NCI-H1092 (cell line): ENCODE data around the gene PDCD1LG2.
"Not testable (repeated sequence)": the region's sequence is repeated elsewhere in the genome, so short reads cannot be mapped to it uniquely, and the experiment has no call there.

Experiments
- DNase-seq: peaks from one replicate; lab custom pipeline; 2025; lab: John Stamatoyannopoulos, UW

Gene PDCD1LG2

DNA sequence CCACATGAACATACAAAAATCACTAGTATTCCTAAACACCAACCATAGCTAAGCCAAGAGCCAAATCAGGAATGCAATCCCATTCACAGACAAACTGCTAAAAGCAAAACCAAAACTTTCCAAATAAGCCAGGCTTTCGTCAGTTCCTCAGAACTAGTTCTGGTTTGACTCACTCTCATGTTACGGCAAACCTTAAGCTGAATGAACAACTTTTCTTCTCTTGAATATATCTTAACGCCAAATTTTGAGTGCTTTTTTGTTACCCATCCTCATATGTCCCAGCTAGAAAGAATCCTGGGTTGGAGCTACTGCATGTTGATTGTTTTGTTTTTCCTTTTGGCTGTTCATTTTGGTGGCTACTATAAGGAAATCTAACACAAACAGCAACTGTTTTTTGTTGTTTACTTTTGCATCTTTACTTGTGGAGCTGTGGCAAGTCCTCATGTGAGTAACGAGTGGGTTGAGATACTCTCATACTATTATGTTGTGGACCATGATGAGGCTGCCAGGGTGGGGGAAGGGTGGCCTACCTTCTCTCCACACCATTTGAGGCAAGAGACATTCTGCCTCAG is at the start of gene PDCD1LG2:
TSS of gene PDCD1LG2 (plus strand) at position 172 of the 572 bp plus-strand sequence. CDS start 12,016 bp downstream, outside the sequence.
- no peak for DNase-seq

DNA sequence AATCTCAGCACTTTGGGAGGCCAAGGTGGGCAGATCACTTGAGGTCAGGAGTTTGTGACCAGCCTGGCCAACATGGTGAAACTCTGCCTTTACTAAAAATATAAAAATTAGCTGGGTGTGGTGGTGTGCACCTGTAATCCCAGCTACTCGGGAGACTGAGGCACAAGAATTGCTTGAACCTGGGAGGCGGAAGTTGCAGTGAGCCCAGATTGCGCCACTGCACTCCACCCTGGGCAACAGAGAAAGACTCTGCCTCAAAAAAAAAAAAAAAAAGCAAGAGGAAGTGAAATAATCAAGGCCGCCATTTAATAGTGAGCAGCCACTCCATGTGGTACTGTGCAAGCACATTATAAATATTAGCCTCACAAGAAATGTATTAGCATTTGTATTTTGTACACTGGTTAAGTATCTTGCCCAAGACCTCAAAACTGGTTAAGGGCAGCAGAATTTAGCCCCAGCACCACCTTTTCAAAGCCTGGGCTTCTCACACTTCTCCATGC is 45.5 kb upstream of the PDCD1LG2 start:
- not testable (repeated sequence) for DNase-seq

DNA sequence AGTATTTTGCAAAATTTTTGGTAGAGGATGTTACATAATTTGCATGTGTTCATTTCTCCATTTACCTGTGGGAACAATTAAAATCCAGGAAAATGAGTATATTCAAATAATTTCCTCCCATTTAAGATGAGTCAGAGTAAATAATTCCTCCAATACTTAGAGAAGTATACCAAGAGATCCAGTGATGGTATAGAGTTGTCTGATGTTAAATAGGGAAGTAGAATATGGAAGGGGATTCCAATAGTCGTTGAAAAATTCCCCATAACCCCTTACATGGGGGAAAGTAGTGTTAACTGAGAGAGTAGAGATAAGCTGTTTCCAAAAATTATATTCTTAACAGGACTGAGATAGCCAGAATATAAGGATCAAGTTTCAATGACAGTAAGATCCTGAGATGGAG is 44.3 kb upstream of the PDCD1LG2 start:
- no peak for DNase-seq

DNA sequence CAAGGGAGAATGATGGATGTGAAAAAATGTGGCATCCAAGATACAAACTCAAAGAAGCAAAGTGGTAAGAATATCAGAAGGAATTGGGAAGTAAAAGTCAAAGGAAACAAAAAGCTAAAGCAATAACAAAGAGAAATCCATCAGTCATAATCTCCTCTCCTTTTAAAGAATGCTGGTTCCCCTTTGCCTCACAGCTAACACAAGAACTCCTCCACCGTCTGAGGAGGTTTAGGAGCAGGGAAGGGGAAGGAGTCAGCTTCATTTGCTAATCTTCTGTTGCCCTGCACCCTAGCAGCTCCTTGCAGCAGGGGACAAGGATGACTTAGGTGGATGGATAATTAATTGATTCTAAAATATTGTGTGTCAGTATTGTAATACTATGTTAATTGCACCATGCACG is 43.6 kb upstream of the PDCD1LG2 start:
- no peak for DNase-seq

DNA sequence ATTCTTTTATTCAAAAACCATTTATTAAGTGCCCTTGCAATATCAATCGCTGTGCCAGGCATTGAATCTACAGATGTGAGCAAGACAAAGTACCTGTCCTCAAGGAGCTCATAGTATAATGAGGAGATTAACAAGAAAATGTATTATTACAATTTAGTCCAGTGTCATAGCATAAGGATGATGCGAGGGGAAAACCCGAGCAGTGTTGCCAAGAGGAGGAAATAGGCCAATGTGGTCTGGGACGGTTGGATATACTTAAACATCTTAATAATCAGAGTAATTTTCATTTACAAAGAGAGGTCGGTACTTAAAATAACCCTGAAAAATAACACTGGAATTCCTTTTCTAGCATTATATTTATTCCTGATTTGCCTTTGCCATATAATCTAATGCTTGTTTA is 41.5 kb upstream of the PDCD1LG2 start:
- no peak for DNase-seq

DNA sequence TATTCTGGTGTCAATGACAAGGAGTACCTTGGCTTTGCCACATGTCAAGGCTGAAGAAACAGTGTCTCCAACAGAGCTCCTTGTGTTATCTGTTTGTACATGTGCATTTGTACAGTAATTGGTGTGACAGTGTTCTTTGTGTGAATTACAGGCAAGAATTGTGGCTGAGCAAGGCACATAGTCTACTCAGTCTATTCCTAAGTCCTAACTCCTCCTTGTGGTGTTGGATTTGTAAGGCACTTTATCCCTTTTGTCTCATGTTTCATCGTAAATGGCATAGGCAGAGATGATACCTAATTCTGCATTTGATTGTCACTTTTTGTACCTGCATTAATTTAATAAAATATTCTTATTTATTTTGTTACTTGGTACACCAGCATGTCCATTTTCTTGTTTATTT is 40.2 kb upstream of the PDCD1LG2 start:
- DNase-seq, result no peak

DNA sequence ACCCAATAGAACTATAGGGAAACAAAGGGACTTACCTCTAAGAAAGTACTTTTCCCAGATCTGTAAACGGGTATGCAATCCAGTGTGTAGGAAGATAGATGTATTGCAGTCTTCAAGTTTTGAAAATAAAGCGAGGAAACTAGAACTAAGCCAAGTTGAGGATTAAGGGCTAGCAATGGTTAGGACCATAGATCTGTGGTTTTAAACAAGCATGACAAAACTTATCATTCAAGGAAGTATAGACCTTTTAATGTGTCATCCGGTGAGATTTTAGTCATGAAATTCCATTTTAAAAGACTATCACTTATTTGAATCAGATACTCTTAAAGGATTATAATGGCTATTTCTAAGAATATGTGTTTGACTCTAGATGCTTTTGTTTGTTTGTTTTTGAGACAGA is 39.5 kb upstream of the PDCD1LG2 start:
- no peak for DNase-seq

DNA sequence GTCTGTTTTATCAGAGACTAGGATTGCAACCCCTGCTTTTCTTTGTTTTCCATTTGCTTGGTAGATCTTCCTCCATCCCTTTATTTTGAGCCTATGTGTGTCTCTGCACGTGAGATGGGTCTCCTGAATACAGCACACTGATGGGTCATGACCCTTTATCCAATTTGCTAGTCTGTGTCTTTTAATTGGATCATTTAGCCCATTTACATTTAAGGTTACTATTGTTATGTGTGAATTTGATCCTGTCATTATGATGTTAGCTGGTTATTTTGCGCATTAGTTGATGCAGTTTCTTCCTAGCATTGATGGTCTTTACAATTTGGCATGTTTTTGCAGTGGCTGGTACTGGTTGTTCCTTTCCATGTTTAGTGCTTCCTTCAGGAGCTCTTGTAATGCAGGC is 34.7 kb upstream of the PDCD1LG2 start:
- not testable (repeated sequence) for DNase-seq

DNA sequence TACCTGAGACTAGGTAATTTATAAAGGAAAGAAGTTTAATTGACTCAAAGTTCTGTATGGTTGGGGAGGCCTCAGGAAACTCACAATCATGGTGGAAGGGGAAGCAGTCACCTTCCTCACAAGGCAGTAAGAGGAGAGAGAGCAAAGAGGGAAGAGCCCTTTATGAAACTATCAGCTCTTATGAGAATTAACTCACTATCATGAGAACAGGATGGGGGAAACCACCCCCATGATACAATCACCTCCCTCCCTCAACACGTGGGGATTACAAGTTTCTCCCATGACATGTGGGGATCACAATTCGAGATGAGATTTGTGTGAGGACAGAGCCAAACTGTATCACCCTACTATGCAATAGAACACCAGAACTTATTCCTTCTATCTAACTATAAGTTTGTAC is 32.1 kb upstream of the PDCD1LG2 start:
- DNase-seq, result no peak

DNA sequence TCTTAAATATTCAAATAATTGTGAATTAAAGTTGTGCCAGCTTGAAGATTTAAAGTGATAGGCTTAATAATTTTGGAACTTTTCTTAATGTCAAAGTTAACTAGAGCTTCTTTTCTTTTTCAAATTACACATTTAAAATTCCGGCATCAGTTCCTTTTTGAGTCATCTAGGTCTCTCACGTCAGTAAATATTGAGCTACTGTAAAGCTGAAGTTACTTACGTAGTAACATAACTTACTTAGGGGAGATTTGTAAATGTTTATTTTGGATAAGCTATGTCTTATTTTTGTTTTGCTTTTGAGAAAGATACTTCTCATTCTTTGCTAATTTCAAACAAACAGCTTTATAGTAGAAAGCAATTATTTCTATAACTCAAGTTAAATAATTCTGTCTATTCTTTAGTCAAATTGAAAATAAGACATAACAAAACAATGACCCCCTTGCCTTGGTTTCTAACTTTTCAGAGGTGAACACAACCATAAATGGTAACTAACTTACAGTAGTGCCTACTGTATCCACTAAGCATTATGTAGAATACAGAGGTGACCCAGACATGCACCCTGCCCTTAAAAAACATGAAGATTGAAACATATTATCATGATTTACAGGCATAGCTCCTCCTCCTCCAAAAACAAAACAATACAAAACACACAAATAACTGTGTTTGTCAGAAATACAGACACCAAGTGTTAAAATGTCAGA is 30.2 kb upstream of the PDCD1LG2 start:
- no peak for DNase-seq

DNA sequence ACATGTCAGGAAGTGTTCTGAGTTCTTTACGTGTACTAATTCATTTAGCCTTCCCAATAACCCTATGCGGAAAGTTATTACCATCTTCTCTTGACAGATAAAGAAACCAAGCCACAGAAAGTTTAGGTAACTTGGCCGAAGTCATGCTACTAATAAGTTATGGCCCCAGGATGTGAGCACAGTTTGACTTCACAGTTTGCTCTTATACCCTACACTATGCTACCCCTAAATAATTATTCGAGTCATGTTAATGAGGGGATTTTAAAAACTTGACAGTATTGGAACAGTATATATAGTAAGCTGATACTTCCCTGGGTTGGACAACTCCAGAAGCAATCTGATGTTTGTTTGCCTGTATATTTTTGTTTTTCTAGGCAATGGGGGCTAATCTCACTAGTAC is 29.4 kb upstream of the PDCD1LG2 start:
- DNase-seq, result no peak

DNA sequence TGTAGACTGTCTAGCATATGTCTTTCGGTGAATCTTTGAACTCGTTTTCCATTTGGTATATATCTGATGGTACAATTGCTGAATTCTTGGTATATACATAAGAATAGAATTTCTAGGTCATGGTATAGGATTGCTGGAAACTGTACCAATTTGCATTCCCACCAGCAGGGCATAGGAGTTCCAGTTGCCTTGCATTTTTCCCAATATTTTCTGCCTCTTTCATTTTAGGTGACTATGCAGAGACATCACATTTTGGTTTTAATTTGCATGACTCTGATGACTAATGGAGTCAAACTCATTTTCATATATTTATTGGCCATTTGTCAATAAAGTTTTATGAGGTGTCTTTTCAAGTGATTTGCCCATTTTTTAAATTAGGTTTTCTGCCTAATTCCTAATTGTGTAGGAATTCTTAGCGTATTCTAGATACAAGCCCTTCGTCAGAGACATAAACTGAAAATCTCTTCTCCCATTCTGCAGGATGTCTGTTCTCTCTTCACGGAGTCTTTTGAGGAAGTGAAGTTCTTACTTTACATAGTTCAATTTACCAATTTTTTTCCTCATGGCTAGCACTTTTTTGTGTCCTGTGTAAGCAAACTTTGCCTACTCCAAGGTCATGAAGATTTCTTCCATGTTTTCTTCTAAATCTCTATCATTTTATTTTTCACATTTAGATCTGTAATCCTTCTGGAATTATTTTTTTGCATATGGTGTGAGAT is 28.9 kb upstream of the PDCD1LG2 start:
- DNase-seq, result no peak

DNA sequence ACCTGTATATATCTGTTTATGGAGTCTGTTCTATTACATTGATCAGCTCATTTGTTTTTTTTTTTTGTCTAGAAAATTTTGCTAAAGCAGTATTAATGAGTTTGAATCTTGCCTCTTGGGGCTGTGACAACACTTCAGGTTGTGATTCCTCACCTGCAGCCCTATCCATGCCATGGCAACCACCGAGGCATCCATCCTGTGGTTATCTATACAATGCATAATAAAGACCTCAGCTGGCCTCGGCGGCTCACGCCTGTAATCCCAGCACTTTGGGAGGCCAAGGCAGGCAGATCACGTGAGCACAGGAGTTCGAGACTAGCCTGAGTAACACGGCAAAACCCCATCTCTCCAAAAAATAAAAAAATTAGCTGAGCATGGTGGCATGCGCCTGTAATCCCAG is 28.1 kb upstream of the PDCD1LG2 start:
- no peak for DNase-seq

DNA sequence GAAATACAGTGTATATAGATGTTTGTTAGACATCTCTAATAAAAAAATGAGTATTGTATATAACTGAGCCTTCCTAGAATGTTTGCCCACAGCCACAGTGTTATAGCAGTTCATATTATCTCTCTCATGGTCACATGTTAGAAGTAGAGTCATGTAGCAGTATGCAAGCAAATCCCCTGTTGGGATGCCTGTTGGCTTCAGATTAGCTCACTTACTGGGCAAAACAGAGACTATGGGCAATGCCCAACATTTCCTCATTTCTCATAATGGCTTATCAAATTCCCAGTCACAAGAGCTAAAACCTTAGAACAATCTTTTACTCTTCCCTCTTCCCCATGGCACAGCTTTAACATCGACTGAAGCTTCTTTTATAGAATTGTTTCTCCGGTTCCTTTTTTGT is 27.0 kb upstream of the PDCD1LG2 start:
- no peak for DNase-seq

DNA sequence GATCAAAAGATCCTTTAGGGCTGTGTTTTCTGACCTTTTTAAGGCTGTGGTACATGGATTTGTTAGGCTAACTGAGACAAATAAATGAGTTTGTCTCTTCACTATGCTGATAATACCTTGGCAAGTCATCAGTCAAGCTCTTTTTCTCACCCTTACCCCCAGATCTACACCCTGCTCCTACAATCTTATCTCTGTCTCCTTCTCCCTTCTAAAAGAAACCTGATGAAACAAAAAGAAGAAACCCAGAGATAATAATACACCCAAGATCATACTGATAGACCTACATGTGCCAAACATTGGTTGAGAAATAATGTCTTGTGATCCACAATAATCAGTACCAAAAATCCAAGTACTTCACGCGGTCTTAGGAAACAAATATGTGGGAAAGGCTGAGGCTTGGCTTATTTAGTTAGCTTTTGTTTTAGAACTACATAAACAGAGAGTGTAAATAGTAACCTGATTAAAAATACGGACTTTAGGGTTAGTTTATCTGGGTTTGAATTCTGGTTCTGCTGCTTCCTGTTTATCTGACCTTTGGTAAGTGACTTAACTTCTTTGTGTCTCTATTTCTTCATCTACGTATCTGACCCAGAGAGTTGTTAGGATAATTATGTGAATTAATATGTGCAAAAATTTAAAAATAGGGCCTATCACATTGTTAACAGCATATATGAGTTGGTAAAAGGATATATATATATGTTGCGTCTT is 24.8 kb upstream of the PDCD1LG2 start:
- no peak for DNase-seq

DNA sequence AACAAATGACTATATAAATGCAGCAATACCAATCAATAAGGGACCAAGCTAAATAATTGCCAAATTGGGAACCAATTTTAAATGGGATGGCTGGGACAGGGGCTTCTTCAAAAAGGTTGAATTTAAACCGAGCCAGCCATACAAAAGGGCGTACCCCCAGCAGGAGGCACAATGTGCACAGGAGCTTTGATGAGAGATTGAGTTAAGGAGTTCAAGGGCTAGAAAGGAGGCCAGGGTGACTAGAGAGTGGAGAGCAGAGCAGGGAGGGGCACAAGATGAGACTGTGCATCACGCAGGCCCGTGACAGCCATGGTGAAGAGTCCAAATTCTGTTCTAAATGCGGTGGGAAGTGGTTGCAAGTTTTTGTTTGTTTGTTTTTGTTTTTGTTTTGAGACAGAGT is 23.3 kb upstream of the PDCD1LG2 start:
- DNase-seq, result no peak

DNA sequence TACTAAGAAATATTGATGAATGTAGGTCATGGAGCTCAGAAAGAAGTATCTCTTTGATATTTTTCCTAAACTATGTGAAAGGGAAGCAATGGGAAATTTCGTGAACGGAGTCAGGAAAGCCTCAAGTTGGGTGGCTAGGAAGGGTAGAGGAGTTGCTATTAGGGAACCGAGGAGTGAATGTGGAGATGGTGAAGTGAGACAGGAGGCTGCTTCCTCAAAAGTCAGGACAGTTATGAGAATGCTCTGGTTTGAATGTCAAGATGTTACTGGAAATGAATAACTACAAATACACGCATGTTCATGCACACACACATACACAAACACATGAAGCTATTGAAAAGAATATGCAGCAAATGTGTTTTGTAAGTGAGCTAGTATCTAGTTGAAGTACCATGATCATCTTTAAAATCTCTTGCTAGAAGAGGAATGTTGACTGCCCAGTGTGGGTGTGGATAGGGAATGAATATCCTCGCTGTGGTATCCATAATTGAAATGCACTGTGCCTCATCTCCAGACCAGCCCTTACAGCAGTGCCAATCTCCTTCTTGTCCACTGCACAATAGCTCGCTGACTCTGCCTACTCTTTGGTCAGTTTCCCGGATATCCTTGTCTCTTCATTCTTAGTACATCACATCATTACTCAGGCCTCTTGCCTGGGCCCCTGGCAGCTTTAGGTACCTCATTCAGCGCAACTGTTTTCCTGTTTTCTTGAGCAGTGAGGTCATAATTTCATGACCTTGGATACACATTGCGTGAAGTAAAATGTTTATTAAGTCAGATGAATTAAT is 21.9 kb upstream of the PDCD1LG2 start:
- no peak for DNase-seq

DNA sequence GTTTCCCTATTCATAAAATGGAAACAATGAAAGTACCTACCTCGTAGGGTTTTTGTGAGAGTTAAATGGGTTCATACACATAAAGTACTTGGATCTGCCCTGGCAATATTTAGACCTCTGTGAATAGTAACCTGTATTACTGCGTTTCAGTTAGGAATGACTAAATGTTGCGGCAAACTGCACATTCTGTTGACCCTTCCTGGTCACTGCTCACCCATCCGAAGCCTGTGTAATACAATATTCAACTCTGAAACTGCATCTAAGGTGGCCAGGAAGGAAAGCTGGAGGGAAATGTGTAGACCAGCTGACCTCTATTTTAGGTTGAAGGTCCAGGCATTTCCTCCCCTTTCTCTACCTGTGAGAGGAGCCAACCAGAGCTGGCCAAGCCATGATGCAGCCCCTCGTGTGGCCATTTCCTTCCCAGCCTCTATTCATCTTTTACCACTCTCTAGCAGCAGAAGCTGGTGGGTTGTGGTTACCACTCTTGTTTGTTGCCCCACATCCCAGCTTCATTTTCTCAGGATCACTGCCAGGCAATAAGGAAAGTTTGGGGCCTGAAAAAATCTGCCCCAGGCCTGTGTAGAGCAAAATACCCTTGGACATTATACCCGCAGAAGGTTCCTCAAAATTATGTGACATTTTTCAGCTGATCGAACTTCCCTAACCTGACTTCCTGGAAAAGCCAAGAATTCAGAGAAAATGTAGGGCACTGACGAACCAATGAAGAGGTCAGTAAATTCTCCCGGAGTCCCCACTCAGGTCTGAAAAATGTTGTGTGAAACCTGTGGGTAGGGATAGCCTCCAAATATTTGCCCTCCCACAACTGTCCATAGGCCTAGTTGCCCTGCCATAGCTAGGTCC is 20.5 kb upstream of the PDCD1LG2 start:
- DNase-seq, result no peak

DNA sequence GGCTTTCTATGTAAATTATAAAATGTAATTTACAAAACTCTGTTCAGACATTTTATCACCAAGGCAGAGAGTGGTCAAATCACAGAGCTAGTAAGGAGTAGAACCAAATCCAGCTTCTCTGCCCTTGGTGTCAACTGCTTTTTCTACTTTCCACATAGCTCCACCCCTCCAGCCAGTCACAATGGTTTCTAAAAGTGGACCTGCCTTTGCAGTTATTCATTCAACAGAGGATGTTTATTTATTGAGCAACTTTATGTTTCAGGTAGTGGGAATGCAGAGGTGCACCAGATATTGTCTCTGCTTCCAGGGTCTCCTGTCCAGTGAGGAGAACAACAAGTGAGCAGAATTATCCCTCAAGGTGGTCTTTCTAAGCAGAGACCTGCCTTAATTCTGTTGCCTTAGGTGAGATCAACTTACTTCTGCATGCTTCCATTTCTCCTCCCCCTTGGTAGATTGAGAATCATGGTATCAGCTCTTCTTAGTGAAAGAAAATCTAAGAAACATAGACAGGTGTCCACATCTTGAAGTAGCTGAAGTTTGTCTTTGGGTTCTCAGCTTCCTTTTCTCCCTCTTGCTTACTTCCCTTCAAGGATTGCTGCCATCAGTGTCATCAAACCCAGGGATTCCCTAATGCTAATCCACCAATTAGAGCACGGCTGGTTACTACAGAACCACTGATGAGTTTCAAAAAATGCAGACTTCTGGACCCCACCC is 17.2 kb upstream of the PDCD1LG2 start:
- DNase-seq, result no peak
